Trophoblast cell (in vitro differentiated cells and primary cell): ENCODE measurements around the gene MRPS31.
"Not testable (repeated sequence)": the region's sequence is repeated elsewhere in the genome, so short reads cannot be mapped to it uniquely, and the experiment has no call there.

Experiments
- DNase-seq, 2 donors: peaks; one replicate each; pipeline ENCODE4 v3.0.0-alpha.2; 2016
- H2AFZ ChIP-seq: 2 replicates; pipeline ENCODE4 v1.6.1; 2013; ENCODE audit warnings: low read length, moderate library complexity, mild to moderate bottlenecking; ENCODE audit not compliant: insufficient read depth, poor library complexity
- H2AK5ac ChIP-seq: 2 replicates; pipeline ENCODE4 v1.6.1; 2013; ENCODE audit warnings: mild to moderate bottlenecking, low read length
- H2BK120ac ChIP-seq: 2 replicates; pipeline ENCODE4 v1.6.1; 2013; ENCODE audit warnings: low read length, mild to moderate bottlenecking, moderate library complexity; ENCODE audit not compliant: insufficient read depth, poor library complexity
- H2BK12ac ChIP-seq: 2 replicates; pipeline ENCODE4 v1.6.1; 2013; ENCODE audit warnings: mild to moderate bottlenecking, low read length, moderate library complexity
- H2BK5ac ChIP-seq: 2 replicates; pipeline ENCODE4 v1.6.1; 2013; ENCODE audit warnings: low read length, low read depth, moderate library complexity, mild to moderate bottlenecking; ENCODE audit not compliant: poor library complexity
- H3K14ac ChIP-seq: 2 replicates; pipeline ENCODE4 v1.6.1; 2013; ENCODE audit warnings: mild to moderate bottlenecking, low read length
- H3K18ac ChIP-seq: 2 replicates; pipeline ENCODE4 v1.6.1; 2013; ENCODE audit warnings: mild to moderate bottlenecking, low read length
- H3K23ac ChIP-seq: 2 replicates; pipeline ENCODE4 v1.6.1; 2013; ENCODE audit warnings: low read length
- H3K27ac ChIP-seq: 2 replicates; pipeline ENCODE4 v1.5.1; 2013; ENCODE audit warnings: low read depth, mild to moderate bottlenecking, inconsistent platforms, low read length, moderate library complexity
- H3K27me3 ChIP-seq: 2 replicates; pipeline ENCODE4 v1.6.1; 2013; ENCODE audit warnings: inconsistent platforms, mild to moderate bottlenecking, low read length, moderate library complexity; ENCODE audit not compliant: insufficient read depth
- H3K36me3 ChIP-seq, 2 experiments: 1 replicate in 1 of 2; 2 replicates in 1 of 2; pipeline ENCODE4 v1.6.1; 2013; ENCODE audit warnings: low read length in 2 of 2, mild to moderate bottlenecking in 2 of 2, moderate library complexity in 1 of 2; ENCODE audit not compliant: insufficient read depth in 2 of 2, control insufficient read depth in 1 of 2
- H3K4ac ChIP-seq: 2 replicates; pipeline ENCODE4 v1.6.1; 2013; ENCODE audit warnings: low read depth, mild to moderate bottlenecking, low read length, moderate library complexity
- H3K4me1 ChIP-seq, 2 experiments: 1 replicate in 1 of 2; 2 replicates in 1 of 2; pipeline ENCODE4 v1.6.1; 2013; ENCODE audit warnings: low read length in 2 of 2, mild to moderate bottlenecking in 2 of 2, moderate library complexity in 1 of 2; ENCODE audit not compliant: insufficient read depth in 2 of 2, control insufficient read depth in 1 of 2
- H3K4me2 ChIP-seq: 2 replicates; pipeline ENCODE4 v1.6.1; 2013; ENCODE audit warnings: inconsistent platforms, mild to moderate bottlenecking, low read length, moderate library complexity
- H3K4me3 ChIP-seq: 2 replicates; pipeline ENCODE4 v1.5.1; 2013; ENCODE audit warnings: mild to moderate bottlenecking, low read depth, low read length, inconsistent platforms
- H3K79me1 ChIP-seq: one replicate; pipeline ENCODE4 v1.6.1; 2013; ENCODE audit warnings: low read length
- H3K79me2 ChIP-seq: 2 replicates; pipeline ENCODE4 v1.6.1; 2013; ENCODE audit warnings: low read length, mild to moderate bottlenecking; ENCODE audit not compliant: control insufficient read depth, insufficient read depth, poor library complexity
- H3K9ac ChIP-seq: 2 replicates; pipeline ENCODE4 v1.6.1; 2013; ENCODE audit warnings: mild to moderate bottlenecking, low read length
- H3K9me3 ChIP-seq: 2 replicates; pipeline ENCODE4 v1.6.1; 2013; ENCODE audit warnings: low read depth, mild to moderate bottlenecking, control low read depth, inconsistent platforms, low read length; ENCODE audit not compliant: insufficient read depth
- H4K12ac ChIP-seq: 2 replicates; pipeline ENCODE4 v1.6.1; 2013; ENCODE audit warnings: low read depth, mild to moderate bottlenecking, low read length, moderate library complexity
- H4K8ac ChIP-seq: 2 replicates; pipeline ENCODE4 v1.6.1; 2013; ENCODE audit warnings: low read depth, mild to moderate bottlenecking, low read length, moderate library complexity
- H4K91ac ChIP-seq: one replicate; pipeline ENCODE4 v1.6.1; 2013; ENCODE audit warnings: low read depth, mild to moderate bottlenecking, low read length, moderate library complexity
- WGBS: extraction: QIAGEN DNeasy Blood & Tissue Kit; methylation state at CpG from one replicate; pipeline ENCODE4 v1.1.7; 2013; ENCODE audit warnings: missing lambda C conversion rate; ENCODE audit not compliant: insufficient read length, insufficient coverage; ENCODE audit errors: extremely low coverage; 5-methylcytosine and 5-hydroxymethylcytosine counted together

Gene MRPS31

DNA sequence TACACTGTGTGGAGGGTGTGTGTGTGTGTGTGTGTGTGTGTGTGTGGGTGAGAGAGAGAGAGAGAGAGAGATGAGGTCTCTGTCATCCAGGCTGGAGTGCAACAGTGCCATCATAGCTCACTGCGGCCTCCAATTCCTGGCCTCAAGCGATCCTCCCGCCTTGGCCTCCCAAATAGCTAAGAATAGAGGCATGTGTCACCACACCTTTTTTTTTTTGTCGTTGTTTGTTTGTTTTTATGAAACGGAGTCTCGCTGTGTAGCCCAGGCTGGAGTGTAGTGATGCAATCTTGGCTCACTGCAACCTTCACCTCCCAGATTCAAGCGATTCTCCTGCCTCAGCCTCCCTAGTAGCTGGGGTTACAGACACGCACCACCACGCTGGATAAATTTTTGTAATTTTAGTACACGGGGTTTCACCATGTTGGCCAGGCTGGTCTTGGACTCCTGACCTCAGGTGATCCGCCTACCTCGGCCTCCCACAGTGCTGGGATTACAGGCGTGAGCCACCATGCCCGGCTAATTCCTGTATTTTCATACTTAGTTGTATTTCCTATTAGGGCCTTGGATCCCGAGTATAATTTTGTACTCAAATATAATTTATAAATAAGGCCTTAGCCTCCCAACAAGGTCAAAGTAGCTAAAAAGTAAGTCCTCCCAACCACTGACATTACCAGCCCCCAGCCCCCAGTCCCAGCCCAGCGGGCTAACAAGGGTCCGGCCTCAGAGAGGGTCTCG is 17.7 kb upstream of the MRPS31 start:
- Histone ChIP-seq H2AFZ (peak overlapping the region; percentile 92), H3K4me3 (peak overlapping the region; percentile 83), H3K18ac (peak overlapping the region; percentile 96), H3K4ac (peak overlapping the region; percentile 58), H3K4me2 (peak overlapping the region; percentile 97), H2AK5ac (peak overlapping the region; percentile 67), H4K91ac (peak overlapping the region; percentile 63), H2BK5ac (peak overlapping the region; percentile 69), H3K14ac (peak overlapping the region; percentile 97), H3K27ac (peak overlapping the region; percentile 85), H3K9ac (peak overlapping the region; percentile 89), H2BK120ac (peak overlapping the region; percentile 68), H4K12ac (peak overlapping the region; percentile 99), H4K8ac (peak overlapping the region; percentile 98)
- not testable (repeated sequence) for H2BK12ac ChIP-seq, H3K79me2 ChIP-seq, H3K36me3 ChIP-seq, H3K27me3 ChIP-seq, H3K4me1 ChIP-seq, H3K23ac ChIP-seq, H3K9me3 ChIP-seq, H3K79me1 ChIP-seq
- no CpG with 5 or more reads among the region's 18 CpGs for WGBS
- peak; percentile 88 to 93 for DNase-seq

DNA sequence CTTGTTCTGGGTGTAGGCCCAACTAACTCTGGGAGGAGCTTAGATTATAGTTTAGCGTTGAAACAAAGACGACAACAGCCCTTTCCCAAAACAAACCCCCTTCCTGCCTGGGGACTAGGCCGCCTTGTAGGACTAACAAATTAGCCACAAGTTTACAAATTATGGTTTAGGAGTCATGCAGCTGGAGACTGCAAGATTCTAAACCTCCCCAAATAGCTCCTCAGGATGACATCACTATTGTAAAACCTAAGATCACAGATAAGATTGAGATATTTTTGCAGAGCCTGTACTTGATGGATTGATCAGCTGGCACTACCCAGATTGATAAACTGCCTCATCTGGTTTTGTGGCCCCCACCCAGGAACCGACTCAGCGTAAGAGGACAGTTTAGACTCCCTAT is 16.1 kb upstream of the MRPS31 start:
- H3K4me2 ChIP-seq: no peak overlapping the region
- peaks cover 3% of the 10 kb centered on the region in 2 experiments for H3K4me1 ChIP-seq
- DNase-seq: peak in 1 of 2 donors; percentile 67
- no peak overlapping the region for H2AK5ac ChIP-seq
- H3K18ac ChIP-seq: no peak overlapping the region
- peaks cover 8% of the 10 kb centered on the region for H3K79me2 ChIP-seq
- no peak overlapping the region for H3K4me3 ChIP-seq
- no peak overlapping the region for H2BK5ac ChIP-seq
- no peaks in the 10 kb centered on the region for H3K27me3 ChIP-seq
- H3K23ac ChIP-seq: no peak overlapping the region
- no peak overlapping the region for H3K14ac ChIP-seq
- no peak overlapping the region for H3K27ac ChIP-seq
- H3K4ac ChIP-seq: no peak overlapping the region
- H2BK12ac ChIP-seq: no peak overlapping the region
- no peak overlapping the region for H2BK120ac ChIP-seq
- WGBS: no CpG with 5 or more reads among the region's 5 CpGs
- H2AFZ ChIP-seq: no peak overlapping the region
- H4K8ac ChIP-seq: no peak overlapping the region
- H4K91ac ChIP-seq: no peak overlapping the region
- H3K36me3 ChIP-seq: no peaks in the 10 kb centered on the region
- H4K12ac ChIP-seq: no peak overlapping the region
- H3K9ac ChIP-seq: no peak overlapping the region
- peaks cover 3% of the 10 kb centered on the region for H3K9me3 ChIP-seq
- H3K79me1 ChIP-seq: peaks cover 9% of the 10 kb centered on the region

DNA sequence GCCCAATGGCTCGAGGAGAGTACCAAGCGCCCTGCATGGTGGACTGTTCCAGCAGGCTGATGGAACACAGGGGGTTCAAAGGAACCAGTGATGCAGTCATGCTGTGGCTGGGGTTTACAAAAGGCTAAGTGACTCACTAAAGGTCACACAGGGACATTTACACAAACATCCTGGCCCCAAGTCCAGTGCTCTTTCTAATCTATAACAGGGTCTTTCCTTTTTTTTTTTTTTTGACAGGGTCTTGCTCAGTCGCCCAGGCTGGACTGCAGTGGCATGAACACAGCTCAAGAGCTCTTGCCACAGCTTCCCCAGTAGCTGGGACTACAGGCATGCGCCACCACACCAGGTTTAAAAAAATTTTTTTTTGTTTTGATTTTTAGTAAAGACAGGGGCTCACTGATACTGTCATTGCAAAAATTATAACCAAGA is 15.6 kb upstream of the MRPS31 start:
- Histone ChIP-seq H3K36me3 (no peaks in the 10 kb centered on the region), H3K9ac (no peak overlapping the region), H3K18ac (no peak overlapping the region), H3K4me1 (peaks cover 3% of the 10 kb centered on the region in 2 experiments), H3K27me3 (no peaks in the 10 kb centered on the region), H3K14ac (no peak overlapping the region), H3K79me2 (peaks cover 8% of the 10 kb centered on the region), H3K9me3 (peaks cover 2% of the 10 kb centered on the region), H3K27ac (no peak overlapping the region), H2AFZ (no peak overlapping the region), H2AK5ac (no peak overlapping the region), H2BK120ac (no peak overlapping the region), H2BK12ac (no peak overlapping the region), H3K4me2 (no peak overlapping the region), H3K79me1 (peaks cover 9% of the 10 kb centered on the region), H3K23ac (no peak overlapping the region), H4K8ac (no peak overlapping the region), H4K91ac (no peak overlapping the region), H3K4me3 (no peak overlapping the region), H3K4ac (no peak overlapping the region), H4K12ac (no peak overlapping the region), H2BK5ac (no peak overlapping the region)
- peak in 1 of 2 donors; percentile 38 for DNase-seq
- no CpG with 5 or more reads among the region's 4 CpGs for WGBS

DNA sequence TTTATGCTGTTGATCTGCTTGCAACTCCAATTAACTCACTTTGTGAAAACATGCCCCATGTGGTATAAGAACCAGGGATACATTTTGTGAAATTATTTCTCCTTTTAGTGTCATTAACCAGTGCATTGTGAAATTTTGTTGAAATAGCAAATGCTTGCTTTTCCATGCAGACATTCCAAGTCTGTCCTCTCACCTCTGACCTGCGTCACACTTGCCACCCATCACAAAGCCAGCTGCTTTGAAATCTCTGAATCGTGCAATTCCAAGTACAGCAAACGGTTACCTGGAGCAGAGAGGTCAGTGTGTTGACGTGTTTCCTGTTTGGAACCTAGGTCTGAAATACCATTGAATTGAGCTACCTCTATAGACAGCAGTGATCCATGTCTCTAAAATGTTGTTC is 13.6 kb upstream of the MRPS31 start:
- H3K9me3 ChIP-seq: peaks cover 2% of the 10 kb centered on the region
- no peak overlapping the region for H3K18ac ChIP-seq
- no peak overlapping the region for H3K4me2 ChIP-seq
- no peak overlapping the region for H2AK5ac ChIP-seq
- no peaks in the 10 kb centered on the region for H3K36me3 ChIP-seq
- H4K8ac ChIP-seq: no peak overlapping the region
- no peak overlapping the region for H2BK5ac ChIP-seq
- DNase-seq: peak; percentile 95 to 99
- H2BK120ac ChIP-seq: no peak overlapping the region
- no peak overlapping the region for H3K23ac ChIP-seq
- peaks cover 4% of the 10 kb centered on the region for H3K79me2 ChIP-seq
- no peak overlapping the region for H3K4me3 ChIP-seq
- H3K4ac ChIP-seq: no peak overlapping the region
- no peak overlapping the region for H3K27ac ChIP-seq
- WGBS: no CpG with 5 or more reads among the region's 4 CpGs
- no peak overlapping the region for H4K12ac ChIP-seq
- no peaks in the 10 kb centered on the region for H3K27me3 ChIP-seq
- H4K91ac ChIP-seq: no peak overlapping the region
- H2BK12ac ChIP-seq: no peak overlapping the region
- H3K14ac ChIP-seq: no peak overlapping the region
- H3K4me1 ChIP-seq: peaks cover 2 to 3% of the 10 kb centered on the region in 2 experiments
- no peak overlapping the region for H2AFZ ChIP-seq
- H3K9ac ChIP-seq: no peak overlapping the region
- H3K79me1 ChIP-seq: peaks cover 5% of the 10 kb centered on the region
